Measurements from ENCODE around the gene SPACA7. TPM values are rescaled to one million over a fixed set of nuclear protein-coding genes. Genes with fewer than 3 reads are reported as not detected.
"Not testable (repeated sequence)": the region's sequence is repeated elsewhere in the genome, so short reads cannot be mapped to it uniquely, and the experiment has no call there.

Gene SPACA7
- total and polyA plus RNA-seq, 12 donors, result not detected

DNA sequence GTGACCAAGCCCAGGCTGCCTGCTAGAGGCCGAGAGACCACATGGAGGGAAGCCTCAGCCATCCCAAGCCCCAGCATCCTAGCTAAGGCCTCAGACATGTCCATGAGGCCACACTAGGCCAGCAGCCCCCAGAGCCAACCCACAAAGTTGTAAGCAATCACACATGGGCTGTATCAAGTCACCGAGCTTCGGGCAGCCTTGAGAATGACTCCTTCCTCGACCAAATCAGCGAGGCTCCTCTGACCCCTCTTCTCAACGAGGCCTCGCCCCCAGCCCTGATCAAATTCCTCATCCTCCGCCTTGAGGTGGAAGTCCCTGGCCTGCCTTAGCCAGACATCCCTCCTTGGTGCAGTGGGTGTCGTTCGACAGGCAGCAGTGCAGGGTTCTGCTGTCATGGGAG, 1.9 kb upstream of the SPACA7 start:
- no peak for TF ChIP-seq POLR2A (IDR thresholded peaks at IDR 0.05)
- TF ChIP-seq, protein P1, sequence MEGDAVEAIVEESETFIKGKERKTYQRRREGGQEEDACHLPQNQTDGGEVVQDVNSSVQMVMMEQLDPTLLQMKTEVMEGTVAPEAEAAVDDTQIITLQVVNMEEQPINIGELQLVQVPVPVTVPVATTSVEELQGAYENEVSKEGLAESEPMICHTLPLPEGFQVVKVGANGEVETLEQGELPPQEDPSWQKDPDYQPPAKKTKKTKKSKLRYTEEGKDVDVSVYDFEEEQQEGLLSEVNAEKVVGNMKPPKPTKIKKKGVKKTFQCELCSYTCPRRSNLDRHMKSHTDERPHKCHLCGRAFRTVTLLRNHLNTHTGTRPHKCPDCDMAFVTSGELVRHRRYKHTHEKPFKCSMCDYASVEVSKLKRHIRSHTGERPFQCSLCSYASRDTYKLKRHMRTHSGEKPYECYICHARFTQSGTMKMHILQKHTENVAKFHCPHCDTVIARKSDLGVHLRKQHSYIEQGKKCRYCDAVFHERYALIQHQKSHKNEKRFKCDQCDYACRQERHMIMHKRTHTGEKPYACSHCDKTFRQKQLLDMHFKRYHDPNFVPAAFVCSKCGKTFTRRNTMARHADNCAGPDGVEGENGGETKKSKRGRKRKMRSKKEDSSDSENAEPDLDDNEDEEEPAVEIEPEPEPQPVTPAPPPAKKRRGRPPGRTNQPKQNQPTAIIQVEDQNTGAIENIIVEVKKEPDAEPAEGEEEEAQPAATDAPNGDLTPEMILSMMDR (IDR thresholded peaks at IDR 0.05), result no peak
- no peaks in the 10 kb centered on the region for H3K36me3 ChIP-seq (replicated peaks in 1 of 2)
- H3K4me3 ChIP-seq, result no peak overlapping the region
- H3K27ac ChIP-seq, result no peak overlapping the region
- 69 to 80% (median 70%) methylated on average over 7 to 10 of the region's 10 CpGs for WGBS, 4 donors
- H3K9me3 ChIP-seq (replicated peaks in 1 of 3), result no peaks in the 10 kb centered on the region
- no peaks in the 10 kb centered on the region for H3K27me3 ChIP-seq
- H3K4me1 ChIP-seq (replicated peaks in 1 of 2), result no peaks in the 10 kb centered on the region
- intact Hi-C loops (cut with DNase I), result no loop called here
- no peak for DNase-seq

DNA sequence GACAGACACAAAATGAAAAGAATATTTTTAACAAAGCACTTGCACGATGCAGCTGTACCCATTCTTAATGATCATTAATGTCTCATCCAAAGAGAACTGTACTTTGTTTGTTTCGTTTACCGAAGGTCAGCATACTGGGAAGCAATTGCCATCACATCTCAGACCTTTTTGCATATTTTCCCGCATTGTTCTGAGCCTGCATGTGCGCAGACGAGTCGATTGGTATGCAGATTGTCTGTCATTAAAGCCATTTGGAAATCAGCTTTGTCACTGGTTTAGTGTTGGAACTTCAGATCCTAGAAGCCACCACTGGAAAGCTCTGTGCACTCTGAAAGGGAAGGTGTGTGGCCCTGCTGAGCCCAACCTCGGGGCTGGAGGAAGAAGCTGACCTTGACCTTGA, 15.6 kb downstream of the SPACA7 start:
- Histone ChIP-seq H3K36me3 (replicated peaks in 1 of 2) (no peaks in the 10 kb centered on the region), H3K9me3 (replicated peaks in 1 of 3) (no peaks in the 10 kb centered on the region), H3K27ac (no peak overlapping the region), H3K27me3 (no peaks in the 10 kb centered on the region), H3K4me1 (replicated peaks in 1 of 2) (no peaks in the 10 kb centered on the region), H3K4me3 (no peak overlapping the region)
- intact Hi-C loops (cut with DNase I), result no loop called here
- 67 to 74% (median 69%) methylated on average over 8 of the region's 8 CpGs for WGBS, 4 donors
- DNase-seq, result no peak
- TF ChIP-seq POLR2A (IDR thresholded peaks at IDR 0.05), result no peak
- TF ChIP-seq, protein P1 (IDR thresholded peaks at IDR 0.05), result no peak

GRCh38 chr13:112392719-112393118, 16.6 kb downstream of the SPACA7 start:
- no peak overlapping the region for H3K4me3 ChIP-seq
- TF ChIP-seq, protein P1 (IDR thresholded peaks at IDR 0.05), result no peak
- no peak for TF ChIP-seq POLR2A (IDR thresholded peaks at IDR 0.05)
- H3K36me3 ChIP-seq (replicated peaks in 1 of 2), result no peaks in the 10 kb centered on the region
- no peak for DNase-seq
- no peaks in the 10 kb centered on the region for H3K27me3 ChIP-seq
- no peaks in the 10 kb centered on the region for H3K4me1 ChIP-seq (replicated peaks in 1 of 2)
- 55 to 90% (median 80%) methylated on average over 3 to 4 of the region's 4 CpGs for WGBS, 4 donors
- intact Hi-C loops (cut with DNase I), result no loop called here
- no peak overlapping the region for H3K27ac ChIP-seq
- H3K9me3 ChIP-seq (replicated peaks in 1 of 3), result no peaks in the 10 kb centered on the region

DNA sequence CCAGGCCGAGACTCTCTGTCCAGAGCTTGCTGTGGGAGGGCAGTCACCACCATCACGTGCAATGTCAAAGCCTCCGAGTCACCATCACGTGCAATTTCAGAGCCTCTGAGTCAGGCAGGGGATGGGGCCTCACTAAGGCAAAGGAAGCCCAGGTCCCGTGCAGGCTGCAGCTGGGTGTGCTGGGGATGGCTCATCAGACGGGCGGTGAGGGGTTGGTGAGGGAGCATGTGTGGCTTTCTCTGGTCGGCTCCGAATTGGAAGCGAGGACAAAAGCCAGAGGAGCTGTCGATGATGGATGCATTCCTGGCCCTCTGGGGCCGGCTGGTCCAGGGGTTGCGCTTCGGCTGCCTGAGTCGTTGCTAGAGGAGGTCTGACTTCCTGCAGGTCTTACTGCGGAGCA, 18.9 kb downstream of the SPACA7 start:
- intact Hi-C loops (cut with DNase I); H3K27me3 ChIP-seq; H3K4me3 ChIP-seq; H3K36me3 ChIP-seq (replicated peaks in 1 of 2); H3K9me3 ChIP-seq (replicated peaks in 1 of 3); H3K27ac ChIP-seq; DNase-seq; H3K4me1 ChIP-seq (replicated peaks in 1 of 2): not testable (repeated sequence)
- 37 to 48% (median 43%) methylated on average over 8 to 16 of the region's 16 CpGs for WGBS, 4 donors

- H3K4me1 ChIP-seq (replicated peaks in 1 of 2); H3K9me3 ChIP-seq (replicated peaks in 1 of 3); DNase-seq; intact Hi-C loops (cut with DNase I); H3K27me3 ChIP-seq; H3K4me3 ChIP-seq; H3K36me3 ChIP-seq (replicated peaks in 1 of 2); H3K27ac ChIP-seq: not testable (repeated sequence)
- 20 to 89% (median 64%) methylated on average over 2 to 13 of the region's 13 CpGs for WGBS, 4 donors
Measured at GRCh38 chr13:112395941-112396340, 19.8 kb downstream of the SPACA7 start.

Measured in adrenal gland (tissue), 12 donors.